ENCODE measurements around the gene PLCL1.
A peak's percentile ranks its signal among the peaks of the same experiment; 100 is the strongest.
"Not testable (repeated sequence)": the region's sequence is repeated elsewhere in the genome, so short reads cannot be mapped to it uniquely, and the experiment has no call there.

Gene PLCL1

GRCh38 chr2:197822333-197822732 is 17.9 kb downstream of the PLCL1 start:
- H3K4me1 Mint-ChIP-seq (ENCODE audit: low read depth in 2 of 2) = no peaks in the 10 kb centered on the region
- H3K9me3 Mint-ChIP-seq = no peaks in the 10 kb centered on the region

GRCh38 chr2:197827618-197828017 is 23.2 kb downstream of the PLCL1 start:
- H3K4me3 Mint-ChIP-seq = no peak overlapping the region

More at GRCh38 chr2:197822333-197822732, 17.9 kb downstream of the PLCL1 start:
- Mint-ChIP-seq H3K36me3 (ENCODE audit: insufficient read depth) (no peaks in the 10 kb centered on the region), H3K27ac (no peak overlapping the region), H3K4me3 (no peak overlapping the region), H3K27me3 (peaks cover 6 to 29% of the 10 kb centered on the region in 2 donors)
- no peak for ATAC-seq (replicated peaks)
- DNase-seq = no peak

GRCh38 chr2:197828464-197829135 is 24.2 kb downstream of the PLCL1 start:
- Mint-ChIP-seq H3K27ac (no peak overlapping the region), H3K4me3 (no peak overlapping the region), H3K36me3 (ENCODE audit: insufficient read depth) (no peaks in the 10 kb centered on the region), H3K27me3 (peaks cover 0 to 17% of the 10 kb centered on the region in 2 donors), H3K9me3 (peaks cover 0 to 8% of the 10 kb centered on the region in 2 donors), H3K4me1 (ENCODE audit: low read depth in 2 of 2) (no peaks in the 10 kb centered on the region)
- ATAC-seq (replicated peaks) (no peak), DNase-seq (no peak)

More at GRCh38 chr2:197827618-197828017, 23.2 kb downstream of the PLCL1 start:
- H3K27ac Mint-ChIP-seq = no peak overlapping the region
- H3K9me3 Mint-ChIP-seq = peaks cover 0 to 8% of the 10 kb centered on the region in 2 donors
- H3K27me3 Mint-ChIP-seq = peaks cover 0 to 17% of the 10 kb centered on the region in 2 donors
- H3K36me3 Mint-ChIP-seq (ENCODE audit: insufficient read depth) = no peaks in the 10 kb centered on the region
- no peaks in the 10 kb centered on the region for H3K4me1 Mint-ChIP-seq (ENCODE audit: low read depth in 2 of 2)
- DNase-seq (no peak), ATAC-seq (replicated peaks) (no peak)

- not testable (repeated sequence) for H3K27ac Mint-ChIP-seq; H3K9me3 Mint-ChIP-seq; H3K27me3 Mint-ChIP-seq; H3K4me3 Mint-ChIP-seq; ATAC-seq (replicated peaks); H3K36me3 Mint-ChIP-seq (ENCODE audit: insufficient read depth); H3K4me1 Mint-ChIP-seq (ENCODE audit: low read depth in 2 of 2); DNase-seq
Observed at GRCh38 chr2:197834771-197835170, 30.4 kb downstream of the PLCL1 start.

GRCh38 chr2:197835293-197835692 is 30.9 kb downstream of the PLCL1 start:
- no peaks in the 10 kb centered on the region for H3K36me3 Mint-ChIP-seq (ENCODE audit: insufficient read depth)
- no peak overlapping the region for H3K4me3 Mint-ChIP-seq
- H3K9me3 Mint-ChIP-seq = peaks cover 2 to 8% of the 10 kb centered on the region in 2 donors
- peaks cover 0 to 4% of the 10 kb centered on the region in 2 donors for H3K27me3 Mint-ChIP-seq
- H3K27ac Mint-ChIP-seq = no peak overlapping the region
- DNase-seq (no peak), ATAC-seq (replicated peaks) (no peak)
- H3K4me1 Mint-ChIP-seq (ENCODE audit: low read depth in 2 of 2) = peaks cover 0 to 3% of the 10 kb centered on the region in 2 donors

GRCh38 chr2:197838036-197838435 is 33.6 kb downstream of the PLCL1 start:
- no peak for DNase-seq
- peaks cover 0 to 8% of the 10 kb centered on the region in 2 donors for H3K27me3 Mint-ChIP-seq

GRCh38 chr2:197838579-197838978 is 34.2 kb downstream of the PLCL1 start:
- H3K36me3 Mint-ChIP-seq (ENCODE audit: insufficient read depth) = no peaks in the 10 kb centered on the region
- peak overlapping the region; percentile 11 to 33 for H3K27ac Mint-ChIP-seq
- DNase-seq (no peak), ATAC-seq (replicated peaks) (no peak)
- peaks cover 0 to 3% of the 10 kb centered on the region in 2 donors for H3K4me1 Mint-ChIP-seq (ENCODE audit: low read depth in 2 of 2)
- peaks cover 0 to 8% of the 10 kb centered on the region in 2 donors for H3K27me3 Mint-ChIP-seq
- H3K9me3 Mint-ChIP-seq = peaks cover 0 to 2% of the 10 kb centered on the region in 2 donors
- H3K4me3 Mint-ChIP-seq = peak overlapping the region; percentile 39 to 42

More at GRCh38 chr2:197838036-197838435, 33.6 kb downstream of the PLCL1 start:
- Mint-ChIP-seq H3K27ac (peak overlapping the region; percentile 11 to 33), H3K4me3 (peak overlapping the region; percentile 39 to 42), H3K4me1 (ENCODE audit: low read depth in 2 of 2) (peaks cover 0 to 3% of the 10 kb centered on the region in 2 donors), H3K36me3 (ENCODE audit: insufficient read depth) (no peaks in the 10 kb centered on the region), H3K9me3 (peaks cover 0 to 2% of the 10 kb centered on the region in 2 donors)
- peak; percentile 90 for ATAC-seq (replicated peaks)

- H3K9me3 Mint-ChIP-seq = peaks cover 0 to 1% of the 10 kb centered on the region in 2 donors
- no peak for ATAC-seq (replicated peaks)
- H3K27me3 Mint-ChIP-seq = peaks cover 0 to 12% of the 10 kb centered on the region in 2 donors
- no peak for DNase-seq
- H3K4me3 Mint-ChIP-seq = no peak overlapping the region
- H3K4me1 Mint-ChIP-seq (ENCODE audit: low read depth in 2 of 2) = peaks cover 0 to 3% of the 10 kb centered on the region in 2 donors
- H3K36me3 Mint-ChIP-seq (ENCODE audit: insufficient read depth) = no peaks in the 10 kb centered on the region
- no peak overlapping the region for H3K27ac Mint-ChIP-seq
Observed at GRCh38 chr2:197839327-197839726, 34.9 kb downstream of the PLCL1 start.

- H3K36me3 Mint-ChIP-seq (ENCODE audit: insufficient read depth) = no peaks in the 10 kb centered on the region
- H3K27ac Mint-ChIP-seq = no peak overlapping the region
- peaks cover 4 to 13% of the 10 kb centered on the region in 2 donors for H3K27me3 Mint-ChIP-seq
- H3K4me3 Mint-ChIP-seq = no peak overlapping the region
- ATAC-seq (replicated peaks) (no peak), DNase-seq (no peak)
- H3K9me3 Mint-ChIP-seq = no peaks in the 10 kb centered on the region
- H3K4me1 Mint-ChIP-seq (ENCODE audit: low read depth in 2 of 2) = peaks cover 0 to 3% of the 10 kb centered on the region in 2 donors
Observed at GRCh38 chr2:197839856-197840255, 35.5 kb downstream of the PLCL1 start.

- H3K27me3 Mint-ChIP-seq = peaks cover 17 to 23% of the 10 kb centered on the region in 2 donors
- no peak for ATAC-seq (replicated peaks)
- no peak overlapping the region for H3K27ac Mint-ChIP-seq
- H3K4me1 Mint-ChIP-seq (ENCODE audit: low read depth in 2 of 2) = peaks cover 0 to 2% of the 10 kb centered on the region in 2 donors
- H3K4me3 Mint-ChIP-seq = no peak overlapping the region
- H3K36me3 Mint-ChIP-seq (ENCODE audit: insufficient read depth) = no peaks in the 10 kb centered on the region
- no peaks in the 10 kb centered on the region for H3K9me3 Mint-ChIP-seq
- no peak for DNase-seq
Observed at GRCh38 chr2:197846128-197846527, 41.7 kb downstream of the PLCL1 start.

- DNase-seq (no peak), ATAC-seq (replicated peaks) (no peak)
- Mint-ChIP-seq H3K27ac (no peak overlapping the region), H3K36me3 (ENCODE audit: insufficient read depth) (no peaks in the 10 kb centered on the region), H3K27me3 (peaks cover 17 to 23% of the 10 kb centered on the region in 2 donors), H3K4me3 (no peak overlapping the region), H3K9me3 (no peaks in the 10 kb centered on the region), H3K4me1 (ENCODE audit: low read depth in 2 of 2) (peaks cover 0 to 2% of the 10 kb centered on the region in 2 donors)
Observed at GRCh38 chr2:197846777-197847176, 42.4 kb downstream of the PLCL1 start.

GRCh38 chr2:197847651-197848401 is 43.4 kb downstream of the PLCL1 start:
- no peak overlapping the region for H3K27ac Mint-ChIP-seq
- no peak overlapping the region for H3K4me3 Mint-ChIP-seq
- no peaks in the 10 kb centered on the region for H3K36me3 Mint-ChIP-seq (ENCODE audit: insufficient read depth)
- H3K9me3 Mint-ChIP-seq = no peaks in the 10 kb centered on the region
- DNase-seq (no peak), ATAC-seq (replicated peaks) (peak; percentile 37)
- peaks cover 0 to 2% of the 10 kb centered on the region in 2 donors for H3K4me1 Mint-ChIP-seq (ENCODE audit: low read depth in 2 of 2)
- peaks cover 15 to 17% of the 10 kb centered on the region in 2 donors for H3K27me3 Mint-ChIP-seq

- Mint-ChIP-seq H3K27me3 (peaks cover 15 to 17% of the 10 kb centered on the region in 2 donors), H3K4me3 (no peak overlapping the region), H3K36me3 (ENCODE audit: insufficient read depth) (no peaks in the 10 kb centered on the region), H3K9me3 (no peaks in the 10 kb centered on the region), H3K4me1 (ENCODE audit: low read depth in 2 of 2) (peaks cover 0 to 2% of the 10 kb centered on the region in 2 donors), H3K27ac (no peak overlapping the region)
- DNase-seq (no peak), ATAC-seq (replicated peaks) (no peak)
Observed at GRCh38 chr2:197848602-197849001, 44.2 kb downstream of the PLCL1 start.

Measured in effector memory CD8-positive, alpha-beta T cell (primary cell).